Body of pancreas (tissue), 4 donors: Measurements from ENCODE around the gene DACH1.

Experiments
- POLR2A ChIP-seq, 3 donors: fragments of 450-650 bp; IDR thresholded peaks; one replicate each; pipeline ENCODE4 v1.6.1; 2016; ENCODE audit warnings: antibody characterized with exemption in 3 of 3, mild to moderate bottlenecking in 2 of 3
- TF ChIP-seq, protein P1 (sequence below), 7 experiments: fragments of 450-650 bp in 4 of 7; fragments of 200-600 bp in 3 of 7; sonication (generic) in 3 of 7; IDR thresholded peaks; one replicate each; pipeline ENCODE4 v1.5.1; 2016 to 2019; ENCODE audit warnings: antibody characterized with exemption in 7 of 7

DNA sequence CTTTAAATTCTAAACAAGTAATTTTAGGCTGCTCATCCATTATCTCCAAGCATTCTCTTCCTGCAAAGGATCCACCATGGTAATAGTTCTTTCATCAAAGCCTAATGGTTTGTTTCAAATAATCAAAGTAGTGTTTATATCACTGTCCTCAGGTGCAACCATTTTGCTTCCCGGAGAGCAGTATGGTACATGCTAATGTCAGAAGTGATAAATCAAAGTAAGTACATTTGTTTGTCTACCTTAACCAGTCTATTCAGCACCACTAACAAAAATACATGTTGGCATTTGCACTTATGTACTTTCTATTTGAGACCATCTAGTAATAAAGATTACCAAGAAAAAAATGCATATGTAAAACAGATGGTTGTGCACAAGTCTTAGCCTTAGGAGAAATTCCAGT is 37.5 kb downstream of the DACH1 start:
- no peak for TF ChIP-seq POLR2A (IDR thresholded peaks at IDR 0.05)
- TF ChIP-seq, protein P1, sequence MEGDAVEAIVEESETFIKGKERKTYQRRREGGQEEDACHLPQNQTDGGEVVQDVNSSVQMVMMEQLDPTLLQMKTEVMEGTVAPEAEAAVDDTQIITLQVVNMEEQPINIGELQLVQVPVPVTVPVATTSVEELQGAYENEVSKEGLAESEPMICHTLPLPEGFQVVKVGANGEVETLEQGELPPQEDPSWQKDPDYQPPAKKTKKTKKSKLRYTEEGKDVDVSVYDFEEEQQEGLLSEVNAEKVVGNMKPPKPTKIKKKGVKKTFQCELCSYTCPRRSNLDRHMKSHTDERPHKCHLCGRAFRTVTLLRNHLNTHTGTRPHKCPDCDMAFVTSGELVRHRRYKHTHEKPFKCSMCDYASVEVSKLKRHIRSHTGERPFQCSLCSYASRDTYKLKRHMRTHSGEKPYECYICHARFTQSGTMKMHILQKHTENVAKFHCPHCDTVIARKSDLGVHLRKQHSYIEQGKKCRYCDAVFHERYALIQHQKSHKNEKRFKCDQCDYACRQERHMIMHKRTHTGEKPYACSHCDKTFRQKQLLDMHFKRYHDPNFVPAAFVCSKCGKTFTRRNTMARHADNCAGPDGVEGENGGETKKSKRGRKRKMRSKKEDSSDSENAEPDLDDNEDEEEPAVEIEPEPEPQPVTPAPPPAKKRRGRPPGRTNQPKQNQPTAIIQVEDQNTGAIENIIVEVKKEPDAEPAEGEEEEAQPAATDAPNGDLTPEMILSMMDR (IDR thresholded peaks at IDR 0.05): no peak
